ENCODE measurements around the gene PLPP4. TPM values are rescaled to one million over a fixed set of nuclear protein-coding genes. Genes with fewer than 3 reads are reported as not detected.
A peak's percentile ranks its signal among the peaks of the same experiment; 100 is the strongest.

PLPP4 gene
- total and polyA plus RNA-seq, 2 donors (not counting 3 experiments of a cell fraction or from before 2014, with no cell fraction given) = 15.5 to 36.4 TPM

- peak; percentile 18 for DNase-seq (ENCODE audit: low read depth, low spot score)
- no peaks in the 10 kb centered on the region for H3K9me1 ChIP-seq (replicated peaks; ENCODE audit: control insufficient read depth, extremely low read depth, insufficient read depth, low read length)
- no peak overlapping the region for H3K4me3 ChIP-seq (replicated peaks in 1 of 3; ENCODE audit: insufficient read depth in 1 of 3, low read depth in 1 of 3, low read length in 3 of 3)
- no peak overlapping the region for H3K27ac ChIP-seq (ENCODE audit: insufficient read depth, low read depth, low read length)
- FAIRE-seq = no peak
- intact Hi-C loops (cut with micrococcal nuclease) = no loop called here
- H3K9ac ChIP-seq (replicated peaks; ENCODE audit: extremely low read depth, insufficient read depth, low read length) = no peak overlapping the region
- no peaks in the 10 kb centered on the region for H3K27me3 ChIP-seq (ENCODE audit: control insufficient read depth in 2 of 2, insufficient read depth in 2 of 2, low read length in 2 of 2)
- H3K4me2 ChIP-seq (ENCODE audit: insufficient read depth, low read length) = no peak overlapping the region
- H3K36me3 ChIP-seq (ENCODE audit: control insufficient read depth in 2 of 2, extremely low read depth in 1 of 2, insufficient read depth in 2 of 2, low read length in 2 of 2) = no peaks in the 10 kb centered on the region
- H2AFZ ChIP-seq (ENCODE audit: low read depth, low read length) = no peak overlapping the region
- CTCF ChIA-PET = interaction anchor here (0.8 kb wide), 1 partner anchor 239 kb away, joined by 4 read pairs; no protein-coding TSS in a partner anchor
- H4K20me1 ChIP-seq (replicated peaks; ENCODE audit: control insufficient read depth, extremely low read depth, insufficient read depth, low read length) = no peaks in the 10 kb centered on the region
- H3K4me1 ChIP-seq (ENCODE audit: control insufficient read depth, extremely low read depth, insufficient read depth, low read length) = no peaks in the 10 kb centered on the region
- POLR2A ChIA-PET = no interaction called here
- TF ChIP-seq POLR2A (IDR thresholded peaks at IDR 0.05; ENCODE audit: low read depth, low read length) (no peak), JUN (IDR thresholded peaks at IDR 0.05; ENCODE audit: borderline replicate concordance, insufficient read depth, insufficient read length, low read depth) (no peak), EZH2 (IDR thresholded peaks at IDR 0.05; ENCODE audit: borderline replicate concordance, low read depth, low read length, severe bottlenecking) (no peak)
- no peaks in the 10 kb centered on the region for H3K9me3 ChIP-seq (replicated peaks; ENCODE audit: control insufficient read depth, insufficient read depth, low read length)
- no TSS peak for BruUV-seq (replicated peaks)
- dilution Hi-C loops (cut with MboI; ENCODE audit: extremely low pct_ligation_motif_present, low sequenced_read_pairs) = no loop called here
- H3K79me2 ChIP-seq (ENCODE audit: control insufficient read depth, insufficient read depth, low read length) = no peaks in the 10 kb centered on the region
Measured at GRCh38 chr10:120495226-120496009, 38.4 kb downstream of the PLPP4 start.

DNA sequence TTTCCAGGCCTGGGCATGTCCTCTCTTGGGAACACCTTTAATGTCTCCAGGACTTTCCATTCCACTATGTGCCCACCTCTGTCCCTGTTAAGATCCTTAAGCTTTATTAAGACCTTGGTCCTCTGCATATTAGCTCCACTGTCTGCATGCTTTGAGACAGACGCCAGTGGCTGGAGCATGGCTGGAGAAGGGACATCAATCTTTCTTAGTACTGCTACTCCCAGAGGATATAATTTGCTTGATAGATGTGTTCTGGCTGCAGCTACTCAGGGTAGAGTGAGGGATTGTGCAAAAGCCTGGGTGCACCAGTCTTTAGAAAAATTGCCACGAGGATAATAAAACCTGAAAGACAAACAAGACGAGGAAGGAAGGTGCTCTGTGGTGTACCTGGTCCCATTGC is 42.9 kb downstream of the PLPP4 start:
- TF ChIP-seq EZH2 (IDR thresholded peaks at IDR 0.05; ENCODE audit: borderline replicate concordance, low read depth, low read length, severe bottlenecking) (no peak), FOS (IDR thresholded peaks at IDR 0.05; ENCODE audit: borderline replicate concordance, insufficient read depth, low read length) (no peak), JUN (IDR thresholded peaks at IDR 0.05; ENCODE audit: borderline replicate concordance, insufficient read depth, insufficient read length, low read depth) (no peak), POLR2AphosphoS5 (IDR thresholded peaks at IDR 0.05; ENCODE audit: insufficient read depth, low read depth, low read length) (no peak), CTCF (IDR thresholded peaks at IDR 0.05; ENCODE audit: extremely low read depth in 1 of 2, insufficient read depth in 1 of 2, low read depth in 1 of 2, low read length in 2 of 2) (no peak), MAX (IDR thresholded peaks at IDR 0.05; ENCODE audit: insufficient read depth, insufficient read length) (no peak), GATA2 (IDR thresholded peaks at IDR 0.05; ENCODE audit: insufficient read depth, insufficient read length, low read depth, low read length) (no peak), MYC (IDR thresholded peaks at IDR 0.05; ENCODE audit: low read depth, low read length) (no peak), POLR2A (IDR thresholded peaks at IDR 0.05; ENCODE audit: low read depth, low read length) (no peak)
- Histone ChIP-seq H3K36me3 (ENCODE audit: control insufficient read depth in 2 of 2, extremely low read depth in 1 of 2, insufficient read depth in 2 of 2, low read length in 2 of 2) (no peaks in the 10 kb centered on the region), H3K79me2 (ENCODE audit: control insufficient read depth, insufficient read depth, low read length) (no peaks in the 10 kb centered on the region), H3K4me3 (replicated peaks in 1 of 3; ENCODE audit: insufficient read depth in 1 of 3, low read depth in 1 of 3, low read length in 3 of 3) (no peak overlapping the region), H3K27ac (ENCODE audit: insufficient read depth, low read depth, low read length) (no peak overlapping the region), H3K4me2 (ENCODE audit: insufficient read depth, low read length) (no peak overlapping the region), H3K9ac (replicated peaks; ENCODE audit: extremely low read depth, insufficient read depth, low read length) (no peak overlapping the region), H3K27me3 (ENCODE audit: control insufficient read depth in 2 of 2, insufficient read depth in 2 of 2, low read length in 2 of 2) (no peaks in the 10 kb centered on the region), H3K9me3 (replicated peaks; ENCODE audit: control insufficient read depth, insufficient read depth, low read length) (no peaks in the 10 kb centered on the region), H4K20me1 (replicated peaks; ENCODE audit: control insufficient read depth, extremely low read depth, insufficient read depth, low read length) (no peaks in the 10 kb centered on the region), H2AFZ (ENCODE audit: low read depth, low read length) (no peak overlapping the region), H3K4me1 (ENCODE audit: control insufficient read depth, extremely low read depth, insufficient read depth, low read length) (no peaks in the 10 kb centered on the region), H3K9me1 (replicated peaks; ENCODE audit: control insufficient read depth, extremely low read depth, insufficient read depth, low read length) (no peaks in the 10 kb centered on the region)
- FAIRE-seq = no peak
- ChIA-PET POLR2A (no interaction called here), CTCF (interaction anchor here (1.6 kb wide), 1 partner anchor 147 kb away, joined by 4 read pairs; no protein-coding TSS in a partner anchor)
- intact Hi-C loops (cut with micrococcal nuclease) (no loop called here), dilution Hi-C loops (cut with MboI; ENCODE audit: extremely low pct_ligation_motif_present, low sequenced_read_pairs) (no loop called here)
- no peak for DNase-seq (ENCODE audit: low read depth, low spot score)
- no TSS peak for BruUV-seq (replicated peaks)
